IPS-18a (cell line): Measurements from ENCODE around the gene NLRP4.

ENCODE experiments used
- H3K27ac ChIP-seq: one replicate; pipeline ENCODE4 v1.5.1; 2013; ENCODE audit warnings: low read length
- H3K27me3 ChIP-seq: one replicate; pipeline ENCODE4 v1.6.1; 2013; ENCODE audit warnings: mild to moderate bottlenecking, low read length; ENCODE audit not compliant: control insufficient read depth, insufficient read depth
- H3K36me3 ChIP-seq: one replicate; pipeline ENCODE4 v1.6.1; 2013; ENCODE audit warnings: low read depth, low read length; ENCODE audit not compliant: control insufficient read depth
- H3K4me1 ChIP-seq: one replicate; pipeline ENCODE4 v1.6.1; 2013; ENCODE audit warnings: low read depth, low read length; ENCODE audit not compliant: control insufficient read depth
- H3K4me3 ChIP-seq: one replicate; pipeline ENCODE4 v1.5.1; 2013; ENCODE audit warnings: low read length
- H3K9ac ChIP-seq: one replicate; pipeline ENCODE4 v1.6.1; 2013; ENCODE audit warnings: mild to moderate bottlenecking, low read length, moderate library complexity
- H3K9me3 ChIP-seq: one replicate; pipeline ENCODE4 v1.6.1; 2013; ENCODE audit warnings: low read depth, low read length; ENCODE audit not compliant: control insufficient read depth

NLRP4 gene

DNA sequence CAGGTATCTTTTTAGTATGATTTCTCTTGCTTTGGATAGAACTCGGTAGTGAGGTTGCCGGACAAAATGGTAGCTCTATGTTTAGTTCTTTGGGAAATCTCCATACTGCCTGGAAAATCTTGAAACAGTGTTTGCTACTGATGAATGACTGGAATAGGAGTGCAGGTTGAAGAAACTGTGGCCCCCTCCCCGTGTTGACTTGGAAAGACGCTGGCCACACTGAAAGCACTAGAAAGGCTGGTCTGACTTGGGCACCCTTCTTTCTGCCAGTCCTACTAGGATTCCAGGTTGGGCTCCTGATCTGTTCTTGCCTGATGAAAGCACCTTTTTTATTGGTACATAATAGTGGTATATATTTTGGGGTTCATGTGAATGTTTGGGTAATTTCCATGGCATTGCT is 46.3 kb downstream of the NLRP4 start:
- H3K36me3 ChIP-seq, result no peaks in the 10 kb centered on the region
- no peaks in the 10 kb centered on the region for H3K27me3 ChIP-seq
- H3K9ac ChIP-seq, result no peak overlapping the region
- H3K9me3 ChIP-seq, result peaks cover 62% of the 10 kb centered on the region
- H3K27ac ChIP-seq, result no peak overlapping the region
- no peak overlapping the region for H3K4me3 ChIP-seq
- no peaks in the 10 kb centered on the region for H3K4me1 ChIP-seq

- peaks cover 56% of the 10 kb centered on the region for H3K9me3 ChIP-seq
Observed at GRCh38 chr19:55898911-55899310, 62.6 kb downstream of the NLRP4 start.

GRCh38 chr19:55901369-55902079 is 65.2 kb downstream of the NLRP4 start:
- no peaks in the 10 kb centered on the region for H3K27me3 ChIP-seq
- no peak overlapping the region for H3K9ac ChIP-seq
- no peak overlapping the region for H3K27ac ChIP-seq
- no peaks in the 10 kb centered on the region for H3K4me1 ChIP-seq
- H3K9me3 ChIP-seq, result peaks cover 45% of the 10 kb centered on the region
- H3K4me3 ChIP-seq, result no peak overlapping the region
- H3K36me3 ChIP-seq, result no peaks in the 10 kb centered on the region

More at GRCh38 chr19:55898911-55899310, 62.6 kb downstream of the NLRP4 start:
- Histone ChIP-seq H3K27me3 (no peaks in the 10 kb centered on the region), H3K4me1 (no peaks in the 10 kb centered on the region), H3K4me3 (no peak overlapping the region), H3K27ac (no peak overlapping the region), H3K9ac (no peak overlapping the region), H3K36me3 (no peaks in the 10 kb centered on the region)

- H3K9ac ChIP-seq, result no peak overlapping the region
- no peak overlapping the region for H3K4me3 ChIP-seq
- no peaks in the 10 kb centered on the region for H3K27me3 ChIP-seq
- H3K9me3 ChIP-seq, result peaks cover 43% of the 10 kb centered on the region
- no peaks in the 10 kb centered on the region for H3K4me1 ChIP-seq
- no peaks in the 10 kb centered on the region for H3K36me3 ChIP-seq
- H3K27ac ChIP-seq, result no peak overlapping the region
Observed at GRCh38 chr19:55902080-55902751, 65.9 kb downstream of the NLRP4 start.

- Histone ChIP-seq H3K36me3 (no peaks in the 10 kb centered on the region), H3K9ac (no peak overlapping the region), H3K27ac (no peak overlapping the region), H3K27me3 (no peaks in the 10 kb centered on the region), H3K4me3 (no peak overlapping the region), H3K4me1 (no peaks in the 10 kb centered on the region), H3K9me3 (peaks cover 67% of the 10 kb centered on the region)
Observed at GRCh38 chr19:55907286-55907685, 70.9 kb downstream of the NLRP4 start.

- Histone ChIP-seq H3K4me1 (no peaks in the 10 kb centered on the region), H3K9ac (no peak overlapping the region), H3K36me3 (no peaks in the 10 kb centered on the region), H3K27ac (no peak overlapping the region), H3K9me3 (peaks cover 68% of the 10 kb centered on the region), H3K27me3 (no peaks in the 10 kb centered on the region), H3K4me3 (no peak overlapping the region)
Observed at GRCh38 chr19:55907746-55908145, 71.4 kb downstream of the NLRP4 start.

DNA sequence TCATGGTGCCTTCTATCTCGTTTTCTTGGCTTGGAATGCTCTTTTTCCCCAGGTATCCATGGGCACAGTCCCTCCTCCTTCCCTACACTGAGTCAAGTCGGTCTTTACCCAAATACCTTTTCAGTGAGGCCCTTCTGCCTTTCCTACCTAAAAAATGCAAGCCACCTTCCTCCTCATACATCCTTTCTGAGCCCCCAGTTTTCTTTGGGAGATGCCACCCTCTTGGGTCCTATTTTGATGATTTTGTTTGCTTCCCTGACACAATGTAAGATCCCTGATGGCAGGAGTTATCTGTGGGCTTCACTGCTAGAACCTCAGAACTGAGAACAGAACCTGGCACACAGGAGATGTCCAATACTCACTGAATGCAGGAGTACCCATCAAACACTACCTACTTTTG is 73.5 kb downstream of the NLRP4 start:
- H3K27ac ChIP-seq, result no peak overlapping the region

GRCh38 chr19:55912916-55913315 is 76.6 kb downstream of the NLRP4 start:
- Histone ChIP-seq H3K36me3 (no peaks in the 10 kb centered on the region), H3K9me3 (peaks cover 85% of the 10 kb centered on the region), H3K4me3 (no peak overlapping the region), H3K27ac (no peak overlapping the region), H3K27me3 (no peaks in the 10 kb centered on the region), H3K4me1 (no peaks in the 10 kb centered on the region), H3K9ac (no peak overlapping the region)

More for the DNA sequence above, 73.5 kb downstream of the NLRP4 start:
- Histone ChIP-seq H3K27me3 (no peaks in the 10 kb centered on the region), H3K4me3 (no peak overlapping the region), H3K4me1 (no peaks in the 10 kb centered on the region), H3K9ac (no peak overlapping the region), H3K9me3 (peaks cover 77% of the 10 kb centered on the region), H3K36me3 (no peaks in the 10 kb centered on the region)

DNA sequence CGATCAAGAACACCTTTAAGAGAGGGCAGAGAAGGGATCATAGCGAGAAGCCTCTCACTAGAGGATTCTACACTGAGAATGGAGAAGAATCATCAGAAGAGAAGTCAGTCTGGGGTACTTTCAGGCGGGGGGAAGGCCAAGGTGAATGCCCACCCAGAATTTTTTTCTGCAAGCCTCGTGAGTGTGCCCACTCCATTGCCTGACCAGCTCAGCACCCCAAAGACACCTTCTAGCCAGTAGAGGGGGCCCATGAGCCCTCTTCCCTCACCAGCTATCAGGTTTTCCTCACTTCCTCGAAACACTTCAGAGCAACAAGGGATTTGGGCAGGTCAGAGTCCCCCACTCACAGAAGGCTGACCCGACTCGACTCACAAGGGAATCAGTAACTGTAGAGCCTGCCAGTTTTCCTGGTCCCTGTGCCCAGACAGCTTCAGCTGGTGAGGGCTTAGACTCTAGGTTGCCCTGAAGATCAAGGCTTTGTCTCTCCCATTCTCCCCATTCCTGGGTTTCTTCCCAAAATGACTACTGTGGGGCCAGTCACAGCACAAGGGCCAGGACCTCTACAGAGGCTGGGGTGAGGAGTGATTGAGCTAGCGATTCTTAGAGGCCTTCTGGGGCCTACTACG is 77.4 kb downstream of the NLRP4 start:
- Histone ChIP-seq H3K4me1 (no peaks in the 10 kb centered on the region), H3K27ac (no peak overlapping the region), H3K36me3 (no peaks in the 10 kb centered on the region), H3K4me3 (no peak overlapping the region), H3K9ac (no peak overlapping the region), H3K27me3 (no peaks in the 10 kb centered on the region), H3K9me3 (peaks cover 88% of the 10 kb centered on the region)

- Histone ChIP-seq H3K4me3 (no peak overlapping the region), H3K9ac (no peak overlapping the region), H3K27me3 (no peaks in the 10 kb centered on the region), H3K4me1 (no peaks in the 10 kb centered on the region), H3K36me3 (no peaks in the 10 kb centered on the region), H3K9me3 (peaks cover 74% of the 10 kb centered on the region), H3K27ac (no peak overlapping the region)
Observed at GRCh38 chr19:55923556-55923955, 87.2 kb downstream of the NLRP4 start.

DNA sequence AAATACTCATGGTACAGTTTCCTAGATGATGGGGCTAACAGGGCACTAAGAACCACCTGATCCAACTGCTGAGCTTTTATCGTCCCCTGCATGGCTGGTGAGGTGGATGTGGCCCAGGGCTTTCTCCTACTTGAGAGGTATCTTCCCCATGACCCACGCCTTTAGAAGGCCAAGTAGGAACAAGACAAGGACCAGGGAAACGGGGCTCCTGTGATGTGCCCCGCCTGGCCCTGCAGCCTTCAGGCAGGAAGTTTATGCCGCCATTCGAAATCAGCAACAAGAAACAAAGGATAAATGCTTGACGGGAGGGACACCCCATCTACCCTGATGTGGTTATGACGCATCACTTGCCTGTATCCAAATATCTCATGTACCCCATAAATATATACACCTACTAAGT is 91.7 kb downstream of the NLRP4 start:
- Histone ChIP-seq H3K9me3 (peaks cover 55% of the 10 kb centered on the region), H3K9ac (no peak overlapping the region), H3K27me3 (no peaks in the 10 kb centered on the region), H3K4me1 (no peaks in the 10 kb centered on the region), H3K36me3 (no peaks in the 10 kb centered on the region), H3K27ac (no peak overlapping the region), H3K4me3 (no peak overlapping the region)
